Upper lobe of left lung (tissue), 4 donors: ENCODE measurements around the gene NDUFA13.

Experiments used
- EP300 ChIP-seq, 4 donors: sonication (generic); formaldehyde crosslinking; IDR thresholded peaks; one replicate each; pipeline ENCODE4 v1.5.1; 2017; ENCODE audit warnings: antibody characterized with exemption in 4 of 4, control low read depth in 2 of 4
- POLR2A ChIP-seq, 4 donors: fragments of 450-650 bp; IDR thresholded peaks; one replicate each; pipeline ENCODE4 v1.5.1; 2016 to 2017; ENCODE audit warnings: antibody characterized with exemption in 4 of 4, mild to moderate bottlenecking in 2 of 4
- TF ChIP-seq, protein P1 (sequence below), 6 experiments: fragments of 450-650 bp in 4 of 6; fragments of 200-600 bp in 2 of 6; sonication (generic) in 2 of 6; IDR thresholded peaks; one replicate each; pipeline ENCODE4 v1.5.1; 2016 to 2019; ENCODE audit warnings: antibody characterized with exemption in 6 of 6

DNA sequence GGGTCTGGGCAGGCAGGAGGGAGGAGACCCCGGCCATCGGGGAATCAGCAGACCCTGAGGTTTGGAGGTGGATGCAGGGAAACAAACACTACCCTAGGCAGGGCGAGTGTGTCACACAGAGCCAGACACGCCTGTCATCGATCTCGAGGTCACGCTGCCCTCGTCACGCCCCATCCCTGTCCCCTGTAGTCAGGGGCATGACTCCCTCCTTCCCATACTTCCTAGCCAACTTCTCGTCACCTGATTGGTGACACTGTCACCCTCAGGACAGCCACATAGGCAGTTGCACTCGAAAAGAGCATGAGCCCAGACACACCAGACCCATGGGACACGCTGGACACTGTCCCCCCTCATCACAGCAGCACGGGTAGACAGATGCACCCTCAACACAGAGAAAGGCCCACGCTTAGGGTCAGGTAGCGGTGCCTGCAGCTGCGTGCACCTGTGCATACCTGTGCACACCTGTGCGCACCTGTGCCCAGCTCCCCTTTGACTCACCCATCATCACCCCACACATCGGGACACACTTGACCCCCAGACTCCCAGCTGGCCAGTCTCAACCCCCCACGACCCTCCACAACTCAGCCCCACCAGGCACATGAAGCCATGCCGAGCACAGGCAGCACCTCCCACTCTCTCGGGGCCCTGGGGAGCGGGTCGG, 33.9 kb downstream of the NDUFA13 start:
- TF ChIP-seq, protein P1, sequence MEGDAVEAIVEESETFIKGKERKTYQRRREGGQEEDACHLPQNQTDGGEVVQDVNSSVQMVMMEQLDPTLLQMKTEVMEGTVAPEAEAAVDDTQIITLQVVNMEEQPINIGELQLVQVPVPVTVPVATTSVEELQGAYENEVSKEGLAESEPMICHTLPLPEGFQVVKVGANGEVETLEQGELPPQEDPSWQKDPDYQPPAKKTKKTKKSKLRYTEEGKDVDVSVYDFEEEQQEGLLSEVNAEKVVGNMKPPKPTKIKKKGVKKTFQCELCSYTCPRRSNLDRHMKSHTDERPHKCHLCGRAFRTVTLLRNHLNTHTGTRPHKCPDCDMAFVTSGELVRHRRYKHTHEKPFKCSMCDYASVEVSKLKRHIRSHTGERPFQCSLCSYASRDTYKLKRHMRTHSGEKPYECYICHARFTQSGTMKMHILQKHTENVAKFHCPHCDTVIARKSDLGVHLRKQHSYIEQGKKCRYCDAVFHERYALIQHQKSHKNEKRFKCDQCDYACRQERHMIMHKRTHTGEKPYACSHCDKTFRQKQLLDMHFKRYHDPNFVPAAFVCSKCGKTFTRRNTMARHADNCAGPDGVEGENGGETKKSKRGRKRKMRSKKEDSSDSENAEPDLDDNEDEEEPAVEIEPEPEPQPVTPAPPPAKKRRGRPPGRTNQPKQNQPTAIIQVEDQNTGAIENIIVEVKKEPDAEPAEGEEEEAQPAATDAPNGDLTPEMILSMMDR (IDR thresholded peaks at IDR 0.05) = no peak
- no peak for TF ChIP-seq POLR2A (IDR thresholded peaks at IDR 0.05)
- no peak for TF ChIP-seq EP300 (IDR thresholded peaks at IDR 0.05)
